Nephron (organoid): ENCODE results near the gene UBAC2.

ENCODE experiments used
- H3K27ac Mint-ChIP-seq, 3 experiments: 2 replicates each; pipeline ENCODE4 v1.8.0; 2020; ENCODE audit warnings: mixed read lengths in 3 of 3, mild to moderate bottlenecking in 2 of 3, moderate library complexity in 1 of 3
- H3K27me3 Mint-ChIP-seq: 2 replicates; pipeline ENCODE4 v1.8.0; 2021; ENCODE audit warnings: low read depth, mild to moderate bottlenecking, moderate library complexity, mixed read lengths
- H3K36me3 Mint-ChIP-seq: 2 replicates; pipeline ENCODE4 v1.8.0; 2020; ENCODE audit warnings: low read depth, mixed read lengths
- H3K4me1 Mint-ChIP-seq: 2 replicates; pipeline ENCODE4 v1.8.0; 2020; ENCODE audit warnings: mixed read lengths
- H3K4me3 Mint-ChIP-seq, 3 experiments: 2 replicates each; pipeline ENCODE4 v1.8.0; 2020; ENCODE audit warnings: mild to moderate bottlenecking in 3 of 3, mixed read lengths in 3 of 3, moderate library complexity in 2 of 3
- H3K9me3 Mint-ChIP-seq: 2 replicates; pipeline ENCODE4 v1.8.0; 2020; ENCODE audit warnings: mixed read lengths
- TF ChIP-seq, protein P1 (sequence below), 3 experiments: fragments of 200-600 bp; sonication (generic); IDR thresholded peaks; one replicate each; pipeline ENCODE4 v1.5.0; 2021; ENCODE audit warnings: antibody characterized with exemption in 3 of 3; ENCODE audit not compliant: unreplicated experiment in 3 of 3

Gene UBAC2

DNA sequence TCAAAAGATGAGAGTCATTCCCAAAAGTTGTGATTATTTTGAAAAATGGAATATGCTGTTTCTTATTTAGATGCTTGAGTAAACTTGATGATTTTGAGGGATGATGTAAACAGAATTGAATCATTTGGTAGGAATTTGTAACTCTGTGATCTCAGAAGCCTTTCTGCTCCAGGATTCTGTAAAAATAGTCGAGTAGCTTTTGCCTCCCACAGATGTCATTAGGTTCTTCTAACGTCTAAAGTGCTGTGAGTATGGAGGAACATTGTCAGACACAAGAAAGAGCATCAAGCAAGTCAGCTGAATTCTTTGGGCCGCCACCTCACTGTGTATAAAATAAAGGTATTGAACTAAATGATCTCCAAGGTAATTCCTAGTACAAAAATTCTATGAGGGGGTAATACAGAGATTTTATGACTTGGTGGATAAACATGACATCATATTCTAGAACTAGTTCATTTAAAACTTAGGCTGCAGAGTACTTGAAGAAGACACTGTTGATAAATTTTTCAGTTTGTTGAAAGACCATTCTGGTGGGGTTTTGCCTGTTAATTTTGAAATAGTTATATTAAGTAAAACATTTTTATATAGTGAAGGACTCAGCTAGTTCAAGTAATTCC, 107.9 kb downstream of the UBAC2 start:
- H3K4me1 Mint-ChIP-seq = peaks cover 47% of the 10 kb centered on the region
- peaks cover 3% of the 10 kb centered on the region for H3K27me3 Mint-ChIP-seq
- H3K9me3 Mint-ChIP-seq = no peaks in the 10 kb centered on the region

DNA sequence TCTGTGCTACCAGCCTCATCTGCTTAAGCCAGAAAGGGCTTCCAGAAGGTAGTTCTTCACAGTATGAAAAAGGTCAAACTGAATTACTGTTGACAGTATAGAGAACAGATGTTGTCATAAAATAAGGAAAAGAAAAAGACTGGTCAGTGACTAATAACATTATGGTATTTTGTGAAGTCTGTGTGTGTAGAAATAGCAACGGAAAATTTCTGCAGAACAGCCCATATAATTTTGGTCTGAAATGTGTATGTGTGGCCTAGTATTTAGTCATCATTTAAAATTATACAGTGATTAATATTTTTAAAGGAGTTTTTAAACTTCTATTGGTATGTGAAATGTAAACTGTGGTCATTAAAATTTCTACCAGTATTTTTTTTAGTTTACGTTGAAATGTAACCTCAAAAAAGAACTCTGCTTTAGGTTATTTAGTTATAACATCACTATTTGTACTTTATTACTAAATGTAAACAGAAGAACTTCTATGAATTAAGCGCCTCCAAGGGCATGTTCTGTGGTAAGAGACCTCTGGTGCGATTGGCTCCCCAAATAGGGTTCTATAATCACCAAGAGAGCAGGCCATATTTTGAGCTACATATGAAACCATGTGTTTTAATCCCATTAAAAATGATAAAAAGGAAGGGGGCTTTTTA, 109.9 kb downstream of the UBAC2 start:
- Mint-ChIP-seq H3K4me3 (no peak overlapping the region), H3K36me3 (peaks cover 34% of the 10 kb centered on the region), H3K27ac (peak overlapping the region in 2 of 3 experiments; percentile 10 to 29), H3K4me1 (peaks cover 54% of the 10 kb centered on the region), H3K9me3 (no peaks in the 10 kb centered on the region), H3K27me3 (peaks cover 3% of the 10 kb centered on the region)
- TF ChIP-seq, protein P1, sequence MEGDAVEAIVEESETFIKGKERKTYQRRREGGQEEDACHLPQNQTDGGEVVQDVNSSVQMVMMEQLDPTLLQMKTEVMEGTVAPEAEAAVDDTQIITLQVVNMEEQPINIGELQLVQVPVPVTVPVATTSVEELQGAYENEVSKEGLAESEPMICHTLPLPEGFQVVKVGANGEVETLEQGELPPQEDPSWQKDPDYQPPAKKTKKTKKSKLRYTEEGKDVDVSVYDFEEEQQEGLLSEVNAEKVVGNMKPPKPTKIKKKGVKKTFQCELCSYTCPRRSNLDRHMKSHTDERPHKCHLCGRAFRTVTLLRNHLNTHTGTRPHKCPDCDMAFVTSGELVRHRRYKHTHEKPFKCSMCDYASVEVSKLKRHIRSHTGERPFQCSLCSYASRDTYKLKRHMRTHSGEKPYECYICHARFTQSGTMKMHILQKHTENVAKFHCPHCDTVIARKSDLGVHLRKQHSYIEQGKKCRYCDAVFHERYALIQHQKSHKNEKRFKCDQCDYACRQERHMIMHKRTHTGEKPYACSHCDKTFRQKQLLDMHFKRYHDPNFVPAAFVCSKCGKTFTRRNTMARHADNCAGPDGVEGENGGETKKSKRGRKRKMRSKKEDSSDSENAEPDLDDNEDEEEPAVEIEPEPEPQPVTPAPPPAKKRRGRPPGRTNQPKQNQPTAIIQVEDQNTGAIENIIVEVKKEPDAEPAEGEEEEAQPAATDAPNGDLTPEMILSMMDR (IDR thresholded peaks at IDR 0.05; ENCODE audit: unreplicated experiment in 3 of 3) = no peak

More for the DNA sequence above, 107.9 kb downstream of the UBAC2 start:
- Mint-ChIP-seq H3K36me3 (peaks cover 22% of the 10 kb centered on the region), H3K4me3 (no peak overlapping the region), H3K27ac (peak overlapping the region in 1 of 3 experiments; percentile 43)
- TF ChIP-seq, protein P1 (IDR thresholded peaks at IDR 0.05; ENCODE audit: unreplicated experiment in 3 of 3) = no peak

DNA sequence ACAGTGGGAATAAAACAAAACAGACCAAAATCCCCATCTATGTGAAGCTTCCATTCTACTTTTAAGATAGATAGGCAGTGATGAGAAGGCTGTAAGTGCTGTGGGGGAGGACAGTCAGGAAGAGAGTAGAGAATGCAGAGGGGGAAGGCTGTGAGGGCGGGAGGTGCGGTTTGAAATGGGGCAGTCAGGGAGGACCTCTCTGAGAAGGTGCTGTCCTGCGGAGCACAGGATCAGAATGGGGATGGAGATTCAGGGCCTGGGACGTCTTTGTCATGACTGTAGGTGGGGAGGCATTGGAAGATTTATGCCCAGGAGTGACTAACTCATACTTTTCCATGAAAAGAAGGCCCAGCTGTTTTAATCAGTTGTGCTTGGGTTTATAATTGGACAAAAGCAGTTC, 110.5 kb downstream of the UBAC2 start:
- peaks cover 36% of the 10 kb centered on the region for H3K36me3 Mint-ChIP-seq
- H3K4me3 Mint-ChIP-seq = no peak overlapping the region
- peaks cover 53% of the 10 kb centered on the region for H3K4me1 Mint-ChIP-seq
- TF ChIP-seq, protein P1 (IDR thresholded peaks at IDR 0.05; ENCODE audit: unreplicated experiment in 3 of 3) = no peak
- peaks cover 3% of the 10 kb centered on the region for H3K27me3 Mint-ChIP-seq
- no peaks in the 10 kb centered on the region for H3K9me3 Mint-ChIP-seq
- peak overlapping the region in 2 of 3 experiments; percentile 10 to 29 for H3K27ac Mint-ChIP-seq

DNA sequence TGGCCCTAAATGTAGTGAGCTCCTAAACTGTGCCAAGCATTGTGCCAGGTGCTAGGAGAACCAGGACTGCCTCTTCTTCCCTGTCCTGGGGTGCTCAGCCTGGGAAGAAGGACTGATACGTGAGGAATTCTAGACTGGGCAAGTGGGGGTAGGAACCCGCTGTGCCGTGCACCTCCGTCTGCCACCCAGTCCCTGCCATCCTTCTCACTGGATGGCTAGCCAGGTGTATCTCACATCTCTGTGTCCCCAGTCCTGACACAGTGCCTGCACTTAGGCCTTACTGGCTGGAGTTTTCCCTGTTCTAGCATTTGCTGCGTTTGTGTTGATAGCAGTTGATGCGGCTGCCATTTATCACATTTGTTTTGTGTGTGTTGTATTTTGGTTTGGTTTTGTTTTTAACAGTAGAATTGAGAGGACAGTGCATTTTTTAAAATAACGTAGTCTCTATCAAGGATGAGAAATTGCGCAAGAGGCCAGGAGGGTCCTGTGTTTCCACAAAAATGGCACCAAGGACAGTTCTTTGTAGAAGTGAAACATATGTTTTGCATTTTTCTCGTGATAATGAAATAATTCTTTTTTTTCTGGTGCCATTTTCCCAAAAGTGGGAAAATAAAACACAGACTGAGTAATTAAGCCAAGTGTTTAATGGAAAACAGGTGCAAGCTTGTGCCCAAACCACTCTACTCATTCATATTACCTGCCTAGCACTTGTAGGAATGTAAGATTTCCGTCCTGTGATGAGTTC, 111.3 kb downstream of the UBAC2 start:
- Mint-ChIP-seq H3K27ac (no peak overlapping the region), H3K4me3 (no peak overlapping the region), H3K4me1 (peaks cover 46% of the 10 kb centered on the region), H3K9me3 (no peaks in the 10 kb centered on the region), H3K27me3 (peaks cover 3% of the 10 kb centered on the region), H3K36me3 (peaks cover 43% of the 10 kb centered on the region)
- TF ChIP-seq, protein P1 (IDR thresholded peaks at IDR 0.05; ENCODE audit: unreplicated experiment in 3 of 3) = no peak

DNA sequence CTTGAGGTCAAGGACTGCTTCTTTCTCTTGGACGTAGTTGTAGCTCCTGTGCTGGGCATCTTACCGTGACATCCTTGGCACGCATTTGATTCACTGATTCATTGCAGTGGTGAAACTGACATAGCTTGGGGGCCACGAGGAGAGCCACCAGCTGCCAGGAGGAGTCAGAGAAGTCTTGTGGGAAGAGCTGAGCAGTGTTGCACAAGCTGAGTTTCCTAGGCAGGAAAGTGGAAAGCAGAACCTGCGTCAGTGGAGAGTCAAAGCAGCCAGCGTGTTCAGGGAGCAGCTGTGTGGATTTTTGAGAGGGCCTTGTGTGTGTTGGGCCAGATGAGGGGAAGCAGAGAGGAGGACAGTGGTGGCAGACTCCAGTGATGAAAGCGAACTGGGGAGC, 111.8 kb downstream of the UBAC2 start:
- Mint-ChIP-seq H3K9me3 (no peaks in the 10 kb centered on the region), H3K4me3 (no peak overlapping the region), H3K36me3 (peaks cover 47% of the 10 kb centered on the region), H3K4me1 (peaks cover 40% of the 10 kb centered on the region), H3K27ac (no peak overlapping the region), H3K27me3 (peaks cover 3% of the 10 kb centered on the region)
- TF ChIP-seq, protein P1 (IDR thresholded peaks at IDR 0.05; ENCODE audit: unreplicated experiment in 3 of 3) = no peak
